Lung (tissue), 12 donors: ENCODE results near the gene MICA. TPM values are rescaled to one million over a fixed set of nuclear protein-coding genes. Genes with fewer than 3 reads are reported as not detected.
A peak's percentile ranks its signal among the peaks of the same experiment; 100 is the strongest.
"Not testable (repeated sequence)": the region's sequence is repeated elsewhere in the genome, so short reads cannot be mapped to it uniquely, and the experiment has no call there.

Source experiments
- ATAC-seq: fragments of 200-7000 bp; cut with Tn5 transposase; one replicate; pipeline ENCODE4 v1.9.1; 2020; ENCODE audit warnings: moderate number of reproducible peaks; ENCODE audit not compliant: insufficient read depth, low FRiP score
- DNase-seq, 3 donors: peaks; one replicate each; pipeline ENCODE4 v3.0.0-alpha.2; 2013 to 2017
- H3K27ac ChIP-seq, 2 donors: one replicate each; pipeline ENCODE4 v1.5.1; 2013; ENCODE audit warnings: mild to moderate bottlenecking in 2 of 2, moderate library complexity in 2 of 2, control low read depth in 1 of 2, inconsistent platforms in 1 of 2, low read depth in 1 of 2, low read length in 1 of 2
- H3K27me3 ChIP-seq, 3 donors: one replicate each; pipeline ENCODE4 v1.5.1; 2013; ENCODE audit warnings: low read length in 2 of 3; ENCODE audit not compliant: control insufficient read depth in 3 of 3, insufficient read depth in 3 of 3
- H3K36me3 ChIP-seq, 4 donors: one replicate each; pipeline ENCODE4 v1.5.1; 2013; ENCODE audit warnings: low read length in 4 of 4, mild to moderate bottlenecking in 1 of 4, moderate library complexity in 1 of 4; ENCODE audit not compliant: control insufficient read depth in 4 of 4, insufficient read depth in 4 of 4
- H3K4me1 ChIP-seq, 5 donors: one replicate each; pipeline ENCODE4 v1.5.1; 2013; ENCODE audit warnings: low read length in 5 of 5, mild to moderate bottlenecking in 2 of 5, moderate library complexity in 1 of 5; ENCODE audit not compliant: control insufficient read depth in 5 of 5, insufficient read depth in 5 of 5
- H3K4me3 ChIP-seq: one replicate; pipeline ENCODE4 v1.5.1; 2013; ENCODE audit warnings: mild to moderate bottlenecking, control low read depth, moderate library complexity
- H3K9ac ChIP-seq, 2 donors: one replicate each; pipeline ENCODE4 v1.5.1; 2013; ENCODE audit warnings: low read length in 2 of 2, control low read depth in 1 of 2; ENCODE audit not compliant: insufficient read depth in 1 of 2
- H3K9me3 ChIP-seq, 4 donors: one replicate each; pipeline ENCODE4 v1.5.1; 2013; ENCODE audit warnings: low read length in 3 of 4, mild to moderate bottlenecking in 1 of 4, moderate library complexity in 1 of 4; ENCODE audit not compliant: control insufficient read depth in 4 of 4, insufficient read depth in 3 of 4
- CTCF ChIP-seq: IDR thresholded peaks from 2 replicates; pipeline ENCODE4 v1.5.1; 2012; ENCODE audit warnings: mild to moderate bottlenecking; ENCODE audit errors: control extremely low read depth, extremely low read depth
- WGBS, 2 donors: extraction: QIAGEN DNeasy Blood & Tissue Kit; methylation state at CpG; one replicate each; pipeline ENCODE4 v1.1.7; 2013; 5-methylcytosine and 5-hydroxymethylcytosine counted together
- polyA plus RNA-seq, 2 donors: library from polyadenylated mRNA; stranded (reverse); fragments of 200-250 nt; gene quantifications; one replicate each; pipeline ENCODE4 v1.2.1, GENCODE V29; 2013
- total RNA-seq, 2 donors: library from RNA; depleted of rRNA in 1 of 2; stranded (reverse); fragments of >200 nt in 1 of 2; gene quantifications; one replicate each; pipeline ENCODE4 v1.2.1, GENCODE V29; 2014 to 2021
- donor health status: control.
- donor health status: control.
- donor health status: Bipolar disorder and iron deficiency.
- donor health status: healthy.
- donor health status: DM: yes; HTN: yes; CAD: no.

Gene MICA
- total and polyA plus RNA-seq, 4 donors = 16.5 to 48.2 (median 27.8) TPM

- H3K9ac ChIP-seq = no peak overlapping the region
- 4 to 5% methylated on average over 30 of the region's 30 CpGs for WGBS, 2 donors
- peak; percentile 99 for ATAC-seq
- H3K27ac ChIP-seq = no peak overlapping the region
- H3K27me3 ChIP-seq = peaks cover 0 to 33% (median 19%) of the 10 kb centered on the region in 3 donors
- peaks cover 0 to 5% (median 0%) of the 10 kb centered on the region in 5 donors for H3K4me1 ChIP-seq
- H3K36me3 ChIP-seq = no peaks in the 10 kb centered on the region
- H3K4me3 ChIP-seq = no peak overlapping the region
- H3K9me3 ChIP-seq = no peaks in the 10 kb centered on the region
- TF ChIP-seq CTCF = peak; percentile 98
- DNase-seq = peak; percentile 80 to 88 (median 82)
These were observed 36.5 kb upstream of the MICA start for GRCh38 chr6:31366693-31367470.

GRCh38 chr6:31368461-31368860, 34.9 kb upstream of the MICA start:
- Histone ChIP-seq H3K9ac (no peak overlapping the region), H3K4me3 (no peak overlapping the region), H3K27ac (no peak overlapping the region), H3K27me3 (peaks cover 0 to 27% (median 14%) of the 10 kb centered on the region in 3 donors), H3K36me3 (no peaks in the 10 kb centered on the region), H3K9me3 (no peaks in the 10 kb centered on the region), H3K4me1 (peaks cover 0 to 5% (median 0%) of the 10 kb centered on the region in 5 donors)
- DNase-seq (no peak), ATAC-seq (no peak)
- WGBS, 2 donors = 88 to 90% methylated on average over 2 of the region's 2 CpGs
- no peak for TF ChIP-seq CTCF

GRCh38 chr6:31374118-31374517, 29.3 kb upstream of the MICA start:
- DNase-seq, ATAC-seq, H3K4me3 ChIP-seq, H3K27ac ChIP-seq, H3K9ac ChIP-seq, H3K36me3 ChIP-seq, H3K9me3 ChIP-seq, H3K4me1 ChIP-seq: not testable (repeated sequence)
- peaks cover 0 to 13% (median 3%) of the 10 kb centered on the region in 3 donors for H3K27me3 ChIP-seq
- WGBS, 2 donors = 3 to 24% methylated on average over 4 of the region's 8 CpGs

GRCh38 chr6:31375699-31376098, 27.7 kb upstream of the MICA start:
- Histone ChIP-seq H3K9me3 (no peaks in the 10 kb centered on the region), H3K36me3 (no peaks in the 10 kb centered on the region), H3K27me3 (peaks cover 0 to 15% (median 3%) of the 10 kb centered on the region in 3 donors), H3K4me3 (no peak overlapping the region), H3K4me1 (peaks cover 0 to 3% (median 0%) of the 10 kb centered on the region in 5 donors), H3K27ac (no peak overlapping the region), H3K9ac (no peak overlapping the region)
- ATAC-seq (no peak), DNase-seq (no peak)
- no peak for TF ChIP-seq CTCF
